CMK (cell line): ENCODE measurements around the gene ZNF32.

Source experiments
- DNase-seq: peaks from one replicate; pipeline ENCODE4 v3.0.0-alpha.2; 2010; ENCODE audit warnings: low read depth

The ZNF32 gene

DNA sequence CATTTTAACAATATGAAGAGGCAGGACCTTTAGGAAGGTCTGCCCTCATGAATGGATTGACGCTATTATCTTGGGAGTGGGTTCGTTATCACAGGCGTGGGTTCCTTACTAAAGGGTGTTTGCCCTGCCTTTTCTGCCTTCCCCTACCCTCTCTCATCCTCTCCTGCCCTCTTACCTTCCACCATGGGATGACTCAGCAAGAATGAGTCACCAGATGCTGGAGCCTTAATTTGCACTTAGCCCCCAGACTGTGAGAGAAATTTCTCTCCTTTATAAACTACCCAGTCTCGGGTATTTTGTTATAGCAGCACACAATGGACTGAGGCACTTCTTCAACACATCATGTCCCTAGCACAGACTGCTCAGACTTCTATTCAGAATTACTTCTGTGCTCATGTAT, 31.4 kb upstream of the ZNF32 start:
- DNase-seq: no peak

DNA sequence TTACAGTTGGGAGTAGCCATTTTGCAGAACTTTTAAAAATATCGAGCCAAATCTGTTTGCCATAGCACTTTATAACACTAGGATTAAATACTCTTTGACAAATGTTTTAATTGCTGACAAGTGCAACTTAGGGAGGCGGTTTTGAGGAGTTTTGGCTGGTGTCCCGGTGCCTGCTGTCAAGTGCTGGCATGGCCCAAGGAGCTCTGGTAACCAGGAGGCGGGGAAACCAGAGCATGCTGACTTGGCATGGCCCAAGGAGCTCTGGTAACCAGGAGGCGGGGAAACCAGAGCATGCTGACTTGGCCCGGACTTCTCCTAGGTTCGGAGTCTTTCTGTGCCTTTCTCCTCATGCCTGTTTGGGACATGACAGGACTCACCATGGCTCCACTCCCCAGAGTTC, 30.8 kb upstream of the ZNF32 start:
- no peak for DNase-seq

DNA sequence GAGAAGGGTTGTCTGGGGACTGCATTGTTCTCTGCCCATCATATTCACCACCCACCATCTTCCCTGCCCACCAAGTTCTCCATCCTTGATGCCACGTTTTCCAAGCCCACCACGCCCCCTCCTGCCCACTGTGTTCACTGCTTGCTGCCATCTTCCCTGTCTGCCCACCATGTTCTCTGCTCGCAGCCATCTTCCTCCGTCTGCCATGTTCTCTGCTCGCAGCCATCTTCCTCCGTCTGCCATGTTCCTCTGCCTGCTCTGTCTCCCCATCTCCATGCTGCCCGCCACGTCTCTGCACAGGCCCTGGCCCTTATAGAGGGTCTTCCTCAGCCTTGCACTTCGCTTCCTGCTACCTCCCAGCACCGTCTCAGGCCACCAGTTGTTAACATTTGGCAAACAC, 30.0 kb upstream of the ZNF32 start:
- DNase-seq: no peak

DNA sequence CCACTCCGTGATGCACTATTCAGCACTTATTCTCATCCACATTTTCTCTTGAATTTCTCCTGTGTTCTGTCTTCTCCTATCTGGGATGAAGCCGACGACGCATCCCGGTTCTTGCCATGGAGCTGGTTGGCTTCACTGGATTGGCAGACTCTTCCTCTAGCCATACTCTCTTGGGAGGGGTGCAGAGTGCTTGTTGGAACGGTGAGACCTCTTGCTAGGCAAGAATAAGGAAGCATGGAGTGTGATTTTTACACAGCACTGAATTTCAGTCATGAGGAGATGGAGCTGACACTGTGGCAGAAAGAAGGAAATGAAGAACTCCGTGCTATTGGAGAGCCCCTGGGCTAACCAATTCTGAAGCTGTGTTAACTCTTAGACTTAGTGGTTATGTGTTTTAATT, 28.2 kb upstream of the ZNF32 start:
- DNase-seq: no peak

DNA sequence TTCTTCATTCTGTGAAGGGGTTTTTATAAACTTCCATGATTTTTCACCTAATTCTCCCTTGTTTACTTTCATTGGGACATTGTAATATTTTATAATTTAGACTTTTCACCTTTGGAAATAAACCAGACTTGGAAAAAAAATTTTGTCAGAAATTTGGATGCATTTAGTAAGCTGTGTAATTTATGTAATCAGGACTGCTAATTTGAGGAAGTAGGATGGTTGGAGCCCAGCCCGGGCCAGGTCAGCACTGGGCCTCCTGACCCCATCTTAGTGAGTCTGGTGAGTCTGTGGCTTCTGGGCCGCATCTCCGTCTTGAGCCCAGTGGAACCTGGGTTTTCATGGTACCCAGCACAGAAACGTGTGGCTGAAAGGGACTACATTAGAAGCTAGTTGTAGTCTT, 27.6 kb upstream of the ZNF32 start:
- DNase-seq: no peak

DNA sequence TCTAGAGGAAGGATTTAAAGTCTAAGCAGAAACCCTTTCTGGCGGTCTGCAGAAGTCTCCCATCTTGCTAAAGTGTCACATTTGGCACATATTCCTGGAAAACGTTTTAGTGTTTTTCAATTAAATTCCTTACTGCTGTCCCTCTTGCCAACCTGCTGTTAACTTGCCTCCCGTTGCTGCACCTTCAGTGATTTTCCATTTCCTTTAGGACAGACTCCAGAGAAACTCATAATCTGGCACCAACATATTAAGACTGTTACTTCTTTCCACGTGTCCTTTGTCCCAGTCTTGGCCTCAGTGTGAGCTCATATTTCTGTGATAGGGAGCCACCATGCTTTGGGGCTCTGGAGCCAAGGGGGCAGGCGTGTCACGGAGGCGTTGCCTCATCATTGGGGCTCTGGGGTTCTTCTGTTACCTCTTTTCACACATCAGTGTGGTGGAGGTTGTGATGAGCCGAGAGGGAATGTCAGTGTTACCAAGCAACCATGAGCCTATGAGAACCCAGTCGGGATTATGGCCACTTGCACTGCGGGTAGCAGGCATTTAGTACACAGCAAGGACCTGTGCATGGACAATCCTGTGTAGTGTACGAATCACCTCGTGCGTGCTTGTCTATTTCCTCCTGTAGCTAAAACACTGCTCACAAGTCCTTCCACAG, 26.0 kb upstream of the ZNF32 start:
- DNase-seq: no peak

DNA sequence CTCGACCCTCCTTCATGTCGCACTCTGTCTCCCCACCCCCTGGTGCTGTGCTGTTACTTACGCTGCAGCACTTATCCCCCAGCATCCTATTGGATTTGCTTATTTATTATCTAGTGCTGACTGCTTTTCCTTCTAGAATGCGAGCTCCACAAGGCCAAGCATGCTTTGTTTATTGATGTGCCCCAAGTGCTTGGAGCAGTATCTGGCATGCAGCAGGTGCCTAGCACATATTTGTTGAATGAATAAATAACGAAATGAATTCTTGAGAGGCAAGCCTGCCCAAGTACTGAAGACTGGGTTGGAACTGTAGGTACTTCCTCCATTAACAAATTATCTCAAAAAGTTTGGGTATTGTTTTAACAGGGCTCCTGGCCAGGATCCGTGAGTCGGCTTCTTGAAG, 24.8 kb upstream of the ZNF32 start:
- DNase-seq: no peak

DNA sequence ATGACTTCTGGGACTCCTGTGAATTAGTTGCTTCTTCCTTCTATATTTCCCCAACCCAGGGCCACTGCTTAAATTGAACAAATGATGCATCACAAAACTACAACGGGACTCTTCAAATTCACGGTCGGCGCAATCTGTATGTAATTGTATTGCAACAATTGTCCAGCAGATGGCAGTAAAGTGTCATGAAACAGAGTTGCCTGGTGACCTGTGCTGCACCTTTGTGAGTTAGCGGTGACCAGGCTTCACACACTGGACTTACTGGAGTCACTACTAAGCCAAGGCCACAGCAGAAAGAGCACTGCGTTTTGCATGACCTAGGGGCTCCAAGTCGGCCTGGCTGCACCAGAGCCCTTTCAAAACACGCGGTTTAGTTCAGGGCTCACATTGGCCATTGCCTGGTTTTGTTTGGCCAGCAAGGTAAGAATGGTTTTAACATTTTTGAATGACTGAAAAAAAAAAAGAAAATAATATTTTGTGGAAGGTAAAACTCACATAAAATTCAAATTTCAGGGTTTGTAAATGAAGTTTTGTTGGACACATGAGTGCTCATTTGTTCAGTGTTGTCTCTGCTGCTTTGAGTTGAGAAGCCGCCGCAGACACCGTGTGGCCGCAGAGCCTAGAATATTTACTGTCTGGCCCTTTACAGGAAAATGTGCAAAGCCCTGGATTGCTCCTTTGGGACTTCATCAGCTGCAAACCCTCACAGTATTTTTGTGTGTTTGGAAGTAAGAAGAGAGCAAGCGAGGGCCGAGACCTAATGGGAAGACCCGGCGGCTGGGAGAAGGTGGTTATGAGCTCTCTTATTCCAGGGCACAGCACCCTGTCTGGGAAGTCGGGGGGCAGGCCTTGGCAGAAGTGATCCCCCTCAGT, 23.2 kb upstream of the ZNF32 start:
- DNase-seq: no peak

DNA sequence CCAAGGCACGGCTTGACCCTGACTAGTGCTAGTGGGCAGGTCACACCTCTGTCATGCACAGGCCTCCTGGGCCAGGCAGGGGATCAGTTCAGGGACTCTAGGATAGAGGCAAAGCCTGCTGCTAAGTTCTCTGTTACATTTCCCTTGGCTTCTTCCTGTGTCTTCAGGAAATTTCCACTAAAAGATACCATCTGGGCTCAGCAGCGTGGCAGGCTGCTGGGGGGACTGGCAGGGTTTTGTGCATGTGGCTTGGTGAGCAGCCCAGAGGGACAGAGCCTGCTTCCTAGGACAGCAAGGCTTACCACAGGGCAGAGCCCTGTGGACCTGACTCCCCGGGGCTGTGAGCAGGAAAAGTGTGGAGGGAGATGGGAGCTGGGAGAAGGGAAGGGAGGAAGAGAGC, 20.7 kb upstream of the ZNF32 start:
- no peak for DNase-seq

DNA sequence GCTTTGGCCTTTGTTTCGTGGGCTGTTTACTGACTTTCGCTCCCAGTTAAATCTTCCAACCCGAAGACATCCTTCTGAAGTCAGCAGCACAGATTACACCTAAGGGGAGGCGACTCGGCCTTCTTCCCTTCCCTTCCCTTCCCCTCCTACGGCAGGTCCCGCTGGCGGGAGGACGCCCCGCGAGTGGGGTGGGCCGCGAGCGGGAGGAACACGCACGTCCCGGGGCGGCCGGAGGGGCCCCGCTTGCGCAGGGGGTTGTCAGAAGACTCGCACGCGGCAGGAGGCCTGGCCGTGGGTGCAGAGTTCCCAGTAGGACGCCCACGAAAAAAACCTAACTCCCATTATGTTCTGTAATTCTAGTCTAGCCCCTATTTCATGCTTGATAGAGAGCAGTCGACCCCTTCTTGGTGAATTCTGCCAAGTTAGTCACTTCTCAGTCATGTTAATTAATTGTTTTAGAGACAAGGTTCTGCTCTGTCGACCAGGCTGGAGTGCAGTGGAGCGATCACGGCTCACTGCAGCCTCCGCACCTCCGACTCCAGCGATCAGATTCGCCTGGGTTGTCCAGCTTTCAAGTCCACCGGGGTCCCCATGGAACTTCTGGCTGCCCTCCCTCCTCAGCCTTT, 19.2 kb upstream of the ZNF32 start:
- DNase-seq: no peak

DNA sequence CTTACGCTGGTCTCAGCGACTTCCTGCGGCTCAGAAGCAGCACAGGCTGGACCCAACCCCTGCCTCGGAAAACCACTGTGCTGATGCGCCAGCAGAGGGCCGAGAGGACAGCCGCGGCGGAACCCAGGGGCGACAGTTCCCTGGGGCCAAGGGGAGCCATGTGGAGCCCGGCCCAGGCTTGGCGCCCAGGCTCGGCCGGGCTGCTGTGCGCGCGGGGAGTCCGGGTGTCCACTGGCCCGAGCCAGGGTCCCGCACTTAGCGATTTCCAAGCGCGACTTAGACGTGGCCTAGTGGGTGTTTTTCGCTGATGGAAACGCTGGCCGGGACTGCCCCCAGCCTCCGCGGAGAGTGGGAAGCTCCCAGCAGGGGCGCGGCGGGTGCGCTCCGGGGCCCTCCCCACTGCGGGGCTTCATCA, 18.6 kb upstream of the ZNF32 start:
- no peak for DNase-seq

DNA sequence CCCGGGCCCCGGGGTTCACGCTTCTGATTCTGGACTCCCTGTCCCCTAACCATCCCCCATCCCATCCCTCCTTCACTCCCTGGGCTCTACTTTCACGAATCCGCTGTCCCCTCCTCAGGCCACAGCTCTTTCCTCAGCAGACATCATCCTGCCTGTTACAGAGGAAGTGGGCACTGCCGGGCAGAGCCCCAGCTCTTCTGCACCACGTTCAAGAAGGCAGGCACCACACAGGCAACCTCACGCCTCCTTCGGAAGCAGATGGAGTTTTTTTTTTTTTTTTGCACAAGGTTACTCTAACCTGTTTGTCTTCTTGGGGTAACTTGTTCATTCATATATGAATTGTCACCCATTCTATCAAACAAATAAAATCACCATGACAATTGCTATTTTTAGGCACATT, 17.9 kb upstream of the ZNF32 start:
- DNase-seq: no peak

DNA sequence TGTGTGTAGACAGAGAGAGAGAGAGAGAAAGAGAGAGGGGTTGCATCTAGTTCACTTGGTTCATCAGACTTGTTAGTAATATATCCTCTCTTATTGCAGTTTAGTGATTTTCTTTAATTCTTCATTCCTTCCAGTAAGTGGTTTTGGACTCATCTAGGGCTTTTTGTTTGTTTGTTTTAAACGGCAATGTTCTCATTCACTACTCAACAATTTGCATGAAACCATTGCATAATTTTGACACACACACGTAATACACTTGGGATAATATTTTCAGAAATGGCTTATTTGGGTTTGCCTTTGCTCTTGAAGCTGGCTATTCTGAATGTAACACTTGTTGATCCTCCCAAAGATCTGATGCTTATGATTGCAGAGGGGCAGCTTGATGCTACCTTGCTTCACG, 16.4 kb upstream of the ZNF32 start:
- DNase-seq: no peak

DNA sequence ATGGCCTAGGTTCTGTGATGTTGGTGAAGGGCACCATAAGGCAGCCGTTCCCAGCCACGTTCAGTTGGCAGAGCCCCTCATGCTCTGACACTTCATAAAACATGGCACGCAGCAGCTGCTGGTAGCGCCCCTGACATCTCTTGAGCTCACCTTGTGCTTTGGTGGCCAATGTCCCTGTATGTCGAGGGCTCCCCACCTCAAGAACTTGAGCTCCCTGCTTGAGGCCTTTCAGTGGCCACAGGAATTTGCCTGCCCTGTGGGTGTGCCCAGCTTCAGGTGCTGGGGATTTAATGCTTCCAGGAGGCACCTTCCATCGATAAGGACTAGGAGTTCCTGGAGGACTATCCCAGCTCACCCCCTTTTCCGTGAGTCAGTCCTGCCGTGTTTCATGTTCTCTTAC, 9.5 kb upstream of the ZNF32 start:
- DNase-seq: no peak

DNA sequence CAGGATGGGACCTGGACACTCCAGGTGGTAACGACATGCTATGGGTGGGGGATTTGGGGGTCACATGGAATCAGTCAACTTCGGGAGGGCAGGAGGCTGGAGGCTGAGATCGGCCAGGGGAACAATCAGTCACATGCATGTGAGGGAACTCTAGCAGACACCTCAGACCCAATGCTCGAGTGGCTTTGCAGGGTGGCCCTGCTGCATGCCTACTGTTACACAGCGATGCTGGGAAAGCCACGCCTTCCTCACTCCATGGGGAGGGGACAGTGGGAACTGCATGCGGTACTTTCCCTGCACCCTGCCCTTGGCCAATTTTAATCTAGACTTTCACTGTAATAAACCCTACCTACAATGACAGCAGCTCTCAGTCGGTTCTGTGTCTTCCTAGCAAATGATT, 6.6 kb upstream of the ZNF32 start:
- DNase-seq: no peak

DNA sequence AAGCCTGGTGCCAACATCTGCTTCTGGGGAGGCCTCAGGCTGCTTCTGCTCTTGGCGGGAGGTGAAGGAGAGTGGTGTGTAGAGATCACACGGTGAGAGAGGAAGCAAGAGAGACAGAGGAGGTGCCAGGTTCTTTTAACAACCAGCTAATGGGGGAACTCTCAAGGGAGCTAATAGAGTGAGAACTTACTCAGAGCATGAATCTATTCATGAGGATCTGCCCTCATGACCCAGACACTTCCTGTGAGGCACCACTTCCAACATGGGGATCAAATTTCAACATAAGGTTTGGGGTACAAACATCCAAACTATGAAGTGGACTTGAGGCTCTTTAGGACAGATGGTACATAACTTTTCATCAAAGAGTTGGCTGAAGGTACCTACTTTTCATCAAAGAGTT, 5.1 kb upstream of the ZNF32 start:
- no peak for DNase-seq

DNA sequence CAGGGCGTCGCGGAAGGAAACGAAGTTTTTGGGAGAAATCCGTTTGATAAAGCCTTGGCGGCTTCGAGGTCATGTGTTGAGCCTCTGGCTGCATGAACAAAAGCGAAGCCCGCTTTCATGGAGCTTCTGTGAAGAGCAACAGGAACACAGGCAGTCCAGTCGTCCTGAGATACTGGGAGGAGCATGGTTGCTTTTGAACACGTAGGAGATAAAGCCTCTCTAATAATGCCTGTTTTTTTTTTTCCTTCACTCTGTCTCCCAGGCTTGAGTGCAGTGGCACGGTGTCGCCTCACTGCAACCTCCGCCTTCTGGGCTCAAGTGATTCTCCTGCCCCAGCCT, 473 bp upstream of the ZNF32 start:
- peak; percentile 3 for DNase-seq

DNA sequence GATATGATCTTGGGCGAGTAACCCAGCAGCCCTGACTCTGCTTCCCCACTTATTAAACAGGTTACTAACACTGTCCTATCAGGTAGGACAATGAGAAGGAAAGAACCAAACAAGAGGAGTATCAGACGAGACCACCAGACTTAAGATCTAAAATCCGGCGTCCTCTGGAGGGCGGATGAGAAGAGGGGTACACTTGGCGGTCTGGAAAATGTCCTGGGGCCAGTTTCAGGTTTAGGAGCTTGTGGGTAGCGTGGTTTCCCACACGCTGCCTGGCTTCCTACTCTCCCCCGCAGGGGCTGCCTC, 635 bp downstream of the ZNF32 start:
- DNase-seq: peak; percentile 51

DNA sequence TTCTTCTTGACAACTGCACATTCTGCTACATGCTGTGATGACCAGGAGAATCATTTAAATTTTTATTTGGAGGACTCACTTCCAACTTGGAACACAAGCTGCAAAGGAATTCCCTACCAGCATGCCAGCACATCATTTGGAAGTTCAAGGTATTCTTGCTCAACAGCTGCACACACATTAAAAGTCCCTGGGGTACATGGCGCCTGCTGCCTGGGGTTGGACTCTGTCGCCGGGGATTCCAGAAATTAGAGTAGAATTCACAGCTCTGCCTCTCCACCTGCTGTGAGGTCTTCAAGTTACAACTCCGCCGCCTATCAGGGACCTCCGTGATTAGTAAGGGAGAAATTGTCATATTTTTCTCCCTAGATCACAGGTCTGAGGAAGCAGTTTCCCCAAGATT, 1.1 kb downstream of the ZNF32 start:
- DNase-seq: no peak

DNA sequence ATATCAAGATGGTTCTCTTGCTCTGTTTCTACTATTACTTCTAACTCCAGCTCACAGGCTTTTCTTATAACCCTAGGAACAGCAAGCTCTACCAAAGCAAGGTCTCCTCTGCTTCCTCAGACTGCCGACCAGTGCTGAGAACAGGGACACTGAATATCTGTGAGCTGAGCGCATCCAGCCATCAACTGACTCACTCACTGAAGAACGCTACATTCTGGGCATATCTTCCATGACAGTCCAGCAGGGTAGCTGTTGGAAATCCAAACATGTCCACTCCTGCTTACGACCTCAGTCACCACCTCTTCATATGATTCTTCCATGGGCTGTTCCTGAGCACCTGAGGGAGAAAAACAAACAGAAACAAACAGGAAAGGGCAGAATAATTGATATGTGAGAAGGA, 2.8 kb downstream of the ZNF32 start:
- DNase-seq: no peak

DNA sequence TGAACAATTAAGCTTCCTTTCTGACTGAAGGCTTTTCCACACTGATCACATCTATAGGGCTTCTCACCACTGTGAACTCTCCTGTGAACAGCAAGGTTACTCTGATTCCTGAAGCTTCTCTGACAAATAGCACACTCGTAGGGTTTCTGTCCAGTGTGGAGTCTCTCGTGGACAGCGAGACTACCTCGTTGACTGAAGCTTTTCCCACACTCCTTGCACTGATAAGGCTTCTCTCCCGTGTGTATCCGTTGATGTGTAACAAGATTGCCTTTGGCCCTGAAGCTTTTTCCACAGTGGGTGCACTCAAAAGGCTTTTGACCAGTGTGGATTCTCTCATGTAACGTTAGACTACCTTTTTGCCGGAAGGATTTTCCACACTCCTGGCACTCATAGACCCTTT, 4.4 kb downstream of the ZNF32 start:
- DNase-seq: no peak

DNA sequence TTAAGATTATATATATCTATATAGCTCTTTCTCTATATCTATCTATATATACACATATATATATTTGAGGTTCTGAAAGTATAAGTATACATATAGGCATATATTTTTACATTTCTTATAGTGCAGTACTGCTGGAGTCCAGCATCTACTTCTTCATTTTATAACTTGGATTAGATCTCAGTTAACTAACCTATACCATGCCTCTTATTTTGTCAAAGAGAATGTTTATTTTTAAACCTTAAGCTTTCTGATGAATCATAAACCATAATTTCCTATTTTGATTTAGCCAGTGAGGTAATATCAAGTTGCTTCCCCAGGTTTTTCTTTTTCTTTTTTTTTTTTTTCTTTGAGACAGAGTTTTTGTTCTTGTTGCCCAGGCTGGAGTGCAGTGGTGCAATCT, 8.1 kb downstream of the ZNF32 start:
- DNase-seq: no peak

DNA sequence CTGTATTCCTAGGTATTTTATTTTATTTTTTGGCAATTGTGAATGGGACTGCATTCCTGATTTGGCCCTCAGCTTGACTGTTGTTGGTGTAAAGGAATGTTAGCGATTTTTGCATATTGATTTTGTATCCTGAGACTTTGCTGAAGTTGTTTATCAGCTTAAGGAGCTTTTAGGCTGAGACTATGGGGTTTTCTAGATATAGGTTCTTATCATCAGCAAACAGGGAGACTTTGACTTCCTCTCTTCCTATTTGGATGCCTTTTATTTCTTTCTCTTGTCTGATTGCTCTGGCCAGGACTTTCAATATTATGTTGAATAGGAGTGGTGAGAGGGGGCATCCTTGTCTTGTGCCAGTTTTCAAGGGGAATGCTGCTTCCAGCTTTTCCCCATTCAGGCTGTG, 12.9 kb downstream of the ZNF32 start:
- DNase-seq: peak; percentile 4

DNA sequence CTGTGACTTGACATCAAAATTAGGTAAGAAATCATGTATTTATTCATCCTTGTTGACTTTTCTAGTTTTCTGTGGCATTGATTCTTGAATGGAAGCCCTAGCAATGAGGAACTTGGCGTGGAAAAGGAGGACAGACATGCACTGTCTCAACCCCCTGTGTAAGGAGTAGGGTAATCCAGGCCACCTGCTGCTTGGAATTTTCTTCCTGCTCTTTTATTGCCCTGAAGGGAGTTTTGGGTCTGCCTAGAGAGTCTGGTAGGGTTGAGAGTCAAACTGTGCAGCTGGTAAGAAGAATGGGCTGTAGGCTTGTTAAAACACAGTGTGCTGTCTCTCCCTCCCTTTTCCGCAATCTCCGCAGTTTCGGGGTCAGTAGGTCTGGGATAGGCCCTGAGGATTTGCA, 19.7 kb downstream of the ZNF32 start:
- DNase-seq: no peak
